WTC11 (cell line): ENCODE measurements around the gene HSD17B12. TPM values are rescaled to one million over a fixed set of nuclear protein-coding genes. Genes with fewer than 3 reads are reported as not detected.

Experiments used
- ATAC-seq: fragments of 200-7000 bp; cut with Tn5 transposase; 2 replicates; pipeline ENCODE4 v1.10.0; 2021; ENCODE audit warnings: mild to moderate bottlenecking, moderate library complexity
- CTCF ChIA-PET: fragments of 300-600 bp; sonication (Branson Sonifier 250); formaldehyde crosslinking; loops from one replicate; lab custom pipeline; 2021; ENCODE audit warnings: antibody characterized with exemption; lab: Charles Lee
- POLR2A ChIA-PET: fragments of 350-600 bp; sonication (Branson Sonifier 250); formaldehyde crosslinking; loops from one replicate; lab custom pipeline; 2021; ENCODE audit warnings: antibody characterized with exemption; lab: Charles Lee
- DNase-seq: peaks from one replicate; pipeline ENCODE4 v3.0.0; 2021; ENCODE audit warnings: low spot score
- H3K27ac Mint-ChIP-seq: 2 replicates; pipeline ENCODE4 v1.8.0; 2021; ENCODE audit warnings: mixed read lengths
- H3K27me3 Mint-ChIP-seq: 2 replicates; pipeline ENCODE4 v1.8.0; 2021; ENCODE audit warnings: low read depth, mild to moderate bottlenecking, moderate library complexity, mixed read lengths
- H3K36me3 Mint-ChIP-seq: 2 replicates; pipeline ENCODE4 v1.8.0; 2021; ENCODE audit warnings: mixed read lengths
- H3K4me1 Mint-ChIP-seq: 2 replicates; pipeline ENCODE4 v1.8.0; 2022; ENCODE audit warnings: mixed read lengths
- H3K4me3 Mint-ChIP-seq: 2 replicates; pipeline ENCODE4 v1.8.0; 2021; ENCODE audit warnings: mild to moderate bottlenecking, moderate library complexity, mixed read lengths
- H3K9me3 Mint-ChIP-seq: 2 replicates; pipeline ENCODE4 v1.8.0; 2021; ENCODE audit warnings: mixed read lengths
- CREB1 ChIP-seq: sonication (generic); formaldehyde crosslinking; IDR thresholded peaks from 2 replicates; pipeline ENCODE4 v1.8.0; 2023; ENCODE audit warnings: mild to moderate bottlenecking, missing genetic modification reagents
- FOXJ3 ChIP-seq: sonication (generic); formaldehyde crosslinking; IDR thresholded peaks from 2 replicates; pipeline ENCODE4 v1.9.0; 2021; ENCODE audit warnings: missing genetic modification reagents, mild to moderate bottlenecking, borderline replicate concordance
- FOXP1 ChIP-seq: sonication (generic); formaldehyde crosslinking; IDR thresholded peaks from 2 replicates; pipeline ENCODE4 v1.8.0; 2022; ENCODE audit warnings: missing genetic modification reagents, mild to moderate bottlenecking, moderate library complexity, borderline replicate concordance
- GRHL2 ChIP-seq: fragments of 250-450 bp; sonication (Bioruptor Pico); IDR thresholded peaks from 2 replicates; pipeline ENCODE4 v1.8.0; 2022; ENCODE audit warnings: mild to moderate bottlenecking, moderate library complexity; ENCODE audit not compliant: insufficient replicate concordance, severe bottlenecking
- KAT7 ChIP-seq: sonication (generic); formaldehyde crosslinking; IDR thresholded peaks from 2 replicates; pipeline ENCODE4 v1.8.1; 2023; ENCODE audit warnings: missing genetic modification reagents, mild to moderate bottlenecking, borderline replicate concordance
- NFATC4 ChIP-seq: fragments of 250-450 bp; sonication (Bioruptor Pico); IDR thresholded peaks from 2 replicates; pipeline ENCODE4 v1.9.0; 2021; ENCODE audit warnings: mild to moderate bottlenecking
- PRRX2 ChIP-seq: fragments of 250-450 bp; sonication (Bioruptor Pico); IDR thresholded peaks from 2 replicates; pipeline ENCODE4 v1.8.0; 2021; ENCODE audit warnings: mild to moderate bottlenecking
- RELA ChIP-seq: sonication (generic); formaldehyde crosslinking; IDR thresholded peaks from 2 replicates; pipeline ENCODE4 v1.8.1; 2022; ENCODE audit warnings: missing genetic modification reagents, mild to moderate bottlenecking, borderline replicate concordance
- RORB ChIP-seq: fragments of 250-450 bp; sonication (Bioruptor Pico); IDR thresholded peaks from 2 replicates; pipeline ENCODE4 v1.9.0; 2021; ENCODE audit warnings: mild to moderate bottlenecking
- SMAD4 ChIP-seq: sonication (generic); formaldehyde crosslinking; IDR thresholded peaks from 2 replicates; pipeline ENCODE4 v1.8.0; 2022; ENCODE audit warnings: mild to moderate bottlenecking, missing genetic modification reagents
- SP1 ChIP-seq: sonication (generic); formaldehyde crosslinking; conservative IDR thresholded peaks from 2 replicates; pipeline ENCODE4 v1.8.1; 2022; ENCODE audit warnings: missing genetic modification reagents
- ZBTB21 ChIP-seq: sonication (generic); formaldehyde crosslinking; IDR thresholded peaks from 2 replicates; pipeline ENCODE4 v1.8.1; 2023; ENCODE audit warnings: mild to moderate bottlenecking, missing genetic modification reagents, borderline replicate concordance
- ZNF138 ChIP-seq: sonication (generic); formaldehyde crosslinking; conservative IDR thresholded peaks from 2 replicates; pipeline ENCODE4 v1.8.1; 2022; ENCODE audit warnings: mild to moderate bottlenecking, moderate library complexity, missing genetic modification reagents
- ZNF317 ChIP-seq: sonication (generic); formaldehyde crosslinking; IDR thresholded peaks from 2 replicates; pipeline ENCODE4 v1.8.1; 2023; ENCODE audit warnings: low read depth, mild to moderate bottlenecking, moderate library complexity, missing genetic modification reagents, borderline replicate concordance
- ZNF671 ChIP-seq: fragments of 250-450 bp; sonication (Bioruptor Pico); IDR thresholded peaks from 2 replicates; pipeline ENCODE4 v1.8.0; 2021; ENCODE audit warnings: mild to moderate bottlenecking
- total RNA-seq: library from RNA; stranded (reverse); gene quantifications from 3 replicates; pipeline ENCODE4 v1.2.3, GENCODE V29; 2021
- TF ChIP-seq, protein P1 (sequence below): sonication (generic); formaldehyde crosslinking; IDR thresholded peaks from 2 replicates; pipeline ENCODE4 v1.8.1; 2023; ENCODE audit warnings: mild to moderate bottlenecking, missing genetic modification reagents, borderline replicate concordance
- TF ChIP-seq, protein P2 (sequence below): sonication (generic); formaldehyde crosslinking; IDR thresholded peaks from 2 replicates; pipeline ENCODE4 v1.8.0; 2022; ENCODE audit warnings: mild to moderate bottlenecking, missing genetic modification reagents
- TF ChIP-seq, protein P3 (sequence below): sonication (generic); formaldehyde crosslinking; IDR thresholded peaks from 2 replicates; pipeline ENCODE4 v1.8.1; 2023; ENCODE audit warnings: mild to moderate bottlenecking, missing genetic modification reagents
- TF ChIP-seq, protein P4 (sequence below): sonication (generic); formaldehyde crosslinking; IDR thresholded peaks from 2 replicates; pipeline ENCODE4 v1.8.0; 2023; ENCODE audit warnings: missing genetic modification reagents
- TF ChIP-seq, protein P5 (sequence below): fragments of 250-450 bp; sonication (Bioruptor Pico); IDR thresholded peaks from 2 replicates; pipeline ENCODE4 v1.9.0; 2021; ENCODE audit warnings: mild to moderate bottlenecking, borderline replicate concordance

Gene HSD17B12
- total RNA-seq, 1 experiment from 2014 or later, result 149 TPM

DNA sequence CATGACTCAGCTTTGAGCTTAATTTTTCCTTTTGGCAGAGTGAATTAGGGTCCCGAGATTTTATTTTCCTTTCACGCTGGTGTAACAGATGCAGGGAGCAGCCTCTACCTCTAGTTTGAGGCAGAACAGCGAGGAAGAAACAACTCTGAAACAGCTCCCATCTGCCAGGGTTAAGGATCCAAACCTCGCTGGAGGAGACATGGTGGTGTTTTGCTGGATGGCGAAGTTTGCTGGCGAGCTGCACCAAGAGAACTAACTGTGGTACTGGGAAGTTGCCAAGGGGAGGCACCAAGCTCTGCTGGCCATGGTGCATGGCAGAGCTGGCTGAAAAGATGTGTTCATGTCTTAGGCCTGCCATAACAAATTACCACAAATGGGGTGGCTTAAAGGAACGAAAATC is 192.5 kb downstream of the HSD17B12 start:
- Mint-ChIP-seq H3K27me3 (peaks cover 84% of the 10 kb centered on the region), H3K36me3 (no peaks in the 10 kb centered on the region), H3K4me3 (no peak overlapping the region), H3K4me1 (no peaks in the 10 kb centered on the region), H3K9me3 (no peaks in the 10 kb centered on the region), H3K27ac (no peak overlapping the region)
- ATAC-seq (no peak), DNase-seq (no peak)
- POLR2A ChIA-PET, result no interaction called here
- TF ChIP-seq, protein P1, sequence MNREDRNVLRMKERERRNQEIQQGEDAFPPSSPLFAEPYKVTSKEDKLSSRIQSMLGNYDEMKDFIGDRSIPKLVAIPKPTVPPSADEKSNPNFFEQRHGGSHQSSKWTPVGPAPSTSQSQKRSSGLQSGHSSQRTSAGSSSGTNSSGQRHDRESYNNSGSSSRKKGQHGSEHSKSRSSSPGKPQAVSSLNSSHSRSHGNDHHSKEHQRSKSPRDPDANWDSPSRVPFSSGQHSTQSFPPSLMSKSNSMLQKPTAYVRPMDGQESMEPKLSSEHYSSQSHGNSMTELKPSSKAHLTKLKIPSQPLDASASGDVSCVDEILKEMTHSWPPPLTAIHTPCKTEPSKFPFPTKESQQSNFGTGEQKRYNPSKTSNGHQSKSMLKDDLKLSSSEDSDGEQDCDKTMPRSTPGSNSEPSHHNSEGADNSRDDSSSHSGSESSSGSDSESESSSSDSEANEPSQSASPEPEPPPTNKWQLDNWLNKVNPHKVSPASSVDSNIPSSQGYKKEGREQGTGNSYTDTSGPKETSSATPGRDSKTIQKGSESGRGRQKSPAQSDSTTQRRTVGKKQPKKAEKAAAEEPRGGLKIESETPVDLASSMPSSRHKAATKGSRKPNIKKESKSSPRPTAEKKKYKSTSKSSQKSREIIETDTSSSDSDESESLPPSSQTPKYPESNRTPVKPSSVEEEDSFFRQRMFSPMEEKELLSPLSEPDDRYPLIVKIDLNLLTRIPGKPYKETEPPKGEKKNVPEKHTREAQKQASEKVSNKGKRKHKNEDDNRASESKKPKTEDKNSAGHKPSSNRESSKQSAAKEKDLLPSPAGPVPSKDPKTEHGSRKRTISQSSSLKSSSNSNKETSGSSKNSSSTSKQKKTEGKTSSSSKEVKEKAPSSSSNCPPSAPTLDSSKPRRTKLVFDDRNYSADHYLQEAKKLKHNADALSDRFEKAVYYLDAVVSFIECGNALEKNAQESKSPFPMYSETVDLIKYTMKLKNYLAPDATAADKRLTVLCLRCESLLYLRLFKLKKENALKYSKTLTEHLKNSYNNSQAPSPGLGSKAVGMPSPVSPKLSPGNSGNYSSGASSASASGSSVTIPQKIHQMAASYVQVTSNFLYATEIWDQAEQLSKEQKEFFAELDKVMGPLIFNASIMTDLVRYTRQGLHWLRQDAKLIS, result no peak
- TF ChIP-seq FOXJ3, result no peak
- TF ChIP-seq, all 79 proteins: peak for 0
- CTCF ChIA-PET, result interaction anchor here (1.0 kb wide), 1 partner anchor 300 kb away, joined by 3 read pairs; no protein-coding TSS in a partner anchor

DNA sequence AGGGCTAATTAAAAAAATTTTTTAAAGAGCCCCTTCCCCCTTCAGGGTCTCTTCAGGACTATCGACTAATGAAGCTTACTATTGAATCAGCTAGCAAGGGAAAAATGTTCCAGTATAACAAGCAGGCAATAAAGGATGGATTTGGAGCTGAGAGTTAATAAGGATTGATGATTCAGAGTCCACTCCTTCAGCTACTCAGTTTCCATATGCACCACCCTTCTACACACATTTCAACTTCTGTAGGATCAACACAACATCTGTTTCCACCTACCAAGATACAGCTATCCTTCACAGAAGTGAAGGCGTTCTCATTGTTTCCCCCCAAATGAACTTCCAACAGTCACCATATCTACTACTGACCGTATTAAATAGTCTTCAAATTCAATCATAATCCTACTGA is 193.5 kb downstream of the HSD17B12 start:
- TF ChIP-seq PRRX2 (no peak), GRHL2 (no peak), SP1 (CRISPR knock-in tag) (no peak), FOXP1 (CRISPR knock-in tag) (no peak), FOXJ3 (no peak), ZNF317 (CRISPR knock-in tag) (no peak), RORB (CRISPR knock-in tag) (no peak), ZNF138 (no peak), RELA (CRISPR knock-in tag) (no peak), NFATC4 (CRISPR knock-in tag) (no peak), ZBTB21 (CRISPR knock-in tag) (no peak), ZNF671 (CRISPR knock-in tag) (no peak), KAT7 (no peak), SMAD4 (CRISPR knock-in tag) (no peak), CREB1 (no peak)
- TF ChIP-seq, protein P2, sequence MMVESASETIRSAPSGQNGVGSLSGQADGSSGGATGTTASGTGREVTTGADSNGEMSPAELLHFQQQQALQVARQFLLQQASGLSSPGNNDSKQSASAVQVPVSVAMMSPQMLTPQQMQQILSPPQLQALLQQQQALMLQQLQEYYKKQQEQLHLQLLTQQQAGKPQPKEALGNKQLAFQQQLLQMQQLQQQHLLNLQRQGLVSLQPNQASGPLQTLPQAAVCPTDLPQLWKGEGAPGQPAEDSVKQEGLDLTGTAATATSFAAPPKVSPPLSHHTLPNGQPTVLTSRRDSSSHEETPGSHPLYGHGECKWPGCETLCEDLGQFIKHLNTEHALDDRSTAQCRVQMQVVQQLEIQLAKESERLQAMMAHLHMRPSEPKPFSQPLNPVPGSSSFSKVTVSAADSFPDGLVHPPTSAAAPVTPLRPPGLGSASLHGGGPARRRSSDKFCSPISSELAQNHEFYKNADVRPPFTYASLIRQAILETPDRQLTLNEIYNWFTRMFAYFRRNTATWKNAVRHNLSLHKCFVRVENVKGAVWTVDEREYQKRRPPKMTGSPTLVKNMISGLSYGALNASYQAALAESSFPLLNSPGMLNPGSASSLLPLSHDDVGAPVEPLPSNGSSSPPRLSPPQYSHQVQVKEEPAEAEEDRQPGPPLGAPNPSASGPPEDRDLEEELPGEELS (CRISPR knock-in tag), result no peak
- TF ChIP-seq, protein P3, sequence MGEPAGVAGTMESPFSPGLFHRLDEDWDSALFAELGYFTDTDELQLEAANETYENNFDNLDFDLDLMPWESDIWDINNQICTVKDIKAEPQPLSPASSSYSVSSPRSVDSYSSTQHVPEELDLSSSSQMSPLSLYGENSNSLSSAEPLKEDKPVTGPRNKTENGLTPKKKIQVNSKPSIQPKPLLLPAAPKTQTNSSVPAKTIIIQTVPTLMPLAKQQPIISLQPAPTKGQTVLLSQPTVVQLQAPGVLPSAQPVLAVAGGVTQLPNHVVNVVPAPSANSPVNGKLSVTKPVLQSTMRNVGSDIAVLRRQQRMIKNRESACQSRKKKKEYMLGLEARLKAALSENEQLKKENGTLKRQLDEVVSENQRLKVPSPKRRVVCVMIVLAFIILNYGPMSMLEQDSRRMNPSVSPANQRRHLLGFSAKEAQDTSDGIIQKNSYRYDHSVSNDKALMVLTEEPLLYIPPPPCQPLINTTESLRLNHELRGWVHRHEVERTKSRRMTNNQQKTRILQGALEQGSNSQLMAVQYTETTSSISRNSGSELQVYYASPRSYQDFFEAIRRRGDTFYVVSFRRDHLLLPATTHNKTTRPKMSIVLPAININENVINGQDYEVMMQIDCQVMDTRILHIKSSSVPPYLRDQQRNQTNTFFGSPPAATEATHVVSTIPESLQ (CRISPR knock-in tag), result no peak
- TF ChIP-seq, protein P4, sequence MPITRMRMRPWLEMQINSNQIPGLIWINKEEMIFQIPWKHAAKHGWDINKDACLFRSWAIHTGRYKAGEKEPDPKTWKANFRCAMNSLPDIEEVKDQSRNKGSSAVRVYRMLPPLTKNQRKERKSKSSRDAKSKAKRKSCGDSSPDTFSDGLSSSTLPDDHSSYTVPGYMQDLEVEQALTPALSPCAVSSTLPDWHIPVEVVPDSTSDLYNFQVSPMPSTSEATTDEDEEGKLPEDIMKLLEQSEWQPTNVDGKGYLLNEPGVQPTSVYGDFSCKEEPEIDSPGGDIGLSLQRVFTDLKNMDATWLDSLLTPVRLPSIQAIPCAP (CRISPR knock-in tag), result no peak
- TF ChIP-seq, protein P5, sequence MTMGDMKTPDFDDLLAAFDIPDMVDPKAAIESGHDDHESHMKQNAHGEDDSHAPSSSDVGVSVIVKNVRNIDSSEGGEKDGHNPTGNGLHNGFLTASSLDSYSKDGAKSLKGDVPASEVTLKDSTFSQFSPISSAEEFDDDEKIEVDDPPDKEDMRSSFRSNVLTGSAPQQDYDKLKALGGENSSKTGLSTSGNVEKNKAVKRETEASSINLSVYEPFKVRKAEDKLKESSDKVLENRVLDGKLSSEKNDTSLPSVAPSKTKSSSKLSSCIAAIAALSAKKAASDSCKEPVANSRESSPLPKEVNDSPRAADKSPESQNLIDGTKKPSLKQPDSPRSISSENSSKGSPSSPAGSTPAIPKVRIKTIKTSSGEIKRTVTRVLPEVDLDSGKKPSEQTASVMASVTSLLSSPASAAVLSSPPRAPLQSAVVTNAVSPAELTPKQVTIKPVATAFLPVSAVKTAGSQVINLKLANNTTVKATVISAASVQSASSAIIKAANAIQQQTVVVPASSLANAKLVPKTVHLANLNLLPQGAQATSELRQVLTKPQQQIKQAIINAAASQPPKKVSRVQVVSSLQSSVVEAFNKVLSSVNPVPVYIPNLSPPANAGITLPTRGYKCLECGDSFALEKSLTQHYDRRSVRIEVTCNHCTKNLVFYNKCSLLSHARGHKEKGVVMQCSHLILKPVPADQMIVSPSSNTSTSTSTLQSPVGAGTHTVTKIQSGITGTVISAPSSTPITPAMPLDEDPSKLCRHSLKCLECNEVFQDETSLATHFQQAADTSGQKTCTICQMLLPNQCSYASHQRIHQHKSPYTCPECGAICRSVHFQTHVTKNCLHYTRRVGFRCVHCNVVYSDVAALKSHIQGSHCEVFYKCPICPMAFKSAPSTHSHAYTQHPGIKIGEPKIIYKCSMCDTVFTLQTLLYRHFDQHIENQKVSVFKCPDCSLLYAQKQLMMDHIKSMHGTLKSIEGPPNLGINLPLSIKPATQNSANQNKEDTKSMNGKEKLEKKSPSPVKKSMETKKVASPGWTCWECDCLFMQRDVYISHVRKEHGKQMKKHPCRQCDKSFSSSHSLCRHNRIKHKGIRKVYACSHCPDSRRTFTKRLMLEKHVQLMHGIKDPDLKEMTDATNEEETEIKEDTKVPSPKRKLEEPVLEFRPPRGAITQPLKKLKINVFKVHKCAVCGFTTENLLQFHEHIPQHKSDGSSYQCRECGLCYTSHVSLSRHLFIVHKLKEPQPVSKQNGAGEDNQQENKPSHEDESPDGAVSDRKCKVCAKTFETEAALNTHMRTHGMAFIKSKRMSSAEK (CRISPR knock-in tag), result no peak
- Mint-ChIP-seq H3K36me3 (no peaks in the 10 kb centered on the region), H3K27ac (no peak overlapping the region), H3K4me1 (no peaks in the 10 kb centered on the region), H3K4me3 (no peak overlapping the region), H3K9me3 (no peaks in the 10 kb centered on the region), H3K27me3 (peaks cover 88% of the 10 kb centered on the region)
- no peak for ATAC-seq
- DNase-seq, result no peak
- CTCF ChIA-PET, result interaction anchor here (0.7 kb wide), 1 partner anchor 73 kb away, joined by 3 read pairs; no protein-coding TSS in a partner anchor
- POLR2A ChIA-PET, result no interaction called here
